Activated naive CD4-positive, alpha-beta T cell (primary cell): ENCODE results near the gene UCP1.
"Not testable (repeated sequence)": the region's sequence is repeated elsewhere in the genome, so short reads cannot be mapped to it uniquely, and the experiment has no call there.

ENCODE experiments used
- DNase-seq, 4 experiments: peaks; one replicate each; lab custom pipeline; 2025; lab: John Stamatoyannopoulos, UW

UCP1 gene

DNA sequence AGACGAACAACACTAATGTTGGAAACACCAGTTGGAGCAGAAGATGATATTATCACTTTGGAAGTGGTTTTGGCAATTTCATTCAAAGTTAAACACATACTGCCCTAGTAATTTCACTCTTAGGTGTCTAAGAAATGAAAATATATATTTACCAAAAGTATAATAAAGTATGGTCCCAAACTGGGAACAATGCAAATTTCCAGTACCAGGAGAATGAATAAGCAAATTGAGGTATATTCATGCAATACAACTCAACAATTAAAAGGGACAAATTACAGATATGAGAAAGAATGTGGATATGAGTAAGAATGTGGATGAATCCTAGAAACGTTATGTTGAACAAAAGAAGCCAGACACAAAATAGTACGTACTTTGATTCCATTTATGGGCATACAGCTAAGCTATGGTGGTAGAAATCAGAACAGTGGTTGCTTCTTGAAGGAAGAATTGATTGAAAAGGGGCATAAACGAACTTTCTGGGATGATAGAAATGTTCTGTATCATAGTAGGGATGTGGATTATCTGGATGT, 34.7 kb downstream of the UCP1 start:
- no peak for DNase-seq

DNA sequence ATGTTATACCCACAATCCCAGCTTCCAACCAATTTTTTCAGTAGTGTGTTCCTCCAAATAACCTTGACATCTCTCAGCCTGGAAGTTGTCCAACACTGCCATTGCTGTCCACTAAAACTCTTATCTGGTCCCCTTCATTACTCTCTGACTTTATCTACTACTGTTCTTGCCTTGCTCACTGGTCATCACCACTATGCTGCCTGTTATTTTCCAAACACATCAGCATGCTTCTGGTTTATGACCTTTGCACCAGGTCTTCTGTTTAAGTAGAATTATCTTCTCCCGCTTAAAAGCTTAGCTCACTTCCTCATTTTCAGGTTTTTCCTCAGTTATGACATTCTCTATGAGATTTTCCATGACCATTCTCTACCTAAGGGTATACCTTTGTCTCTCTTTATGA, 39.3 kb downstream of the UCP1 start:
- no peak for DNase-seq

DNA sequence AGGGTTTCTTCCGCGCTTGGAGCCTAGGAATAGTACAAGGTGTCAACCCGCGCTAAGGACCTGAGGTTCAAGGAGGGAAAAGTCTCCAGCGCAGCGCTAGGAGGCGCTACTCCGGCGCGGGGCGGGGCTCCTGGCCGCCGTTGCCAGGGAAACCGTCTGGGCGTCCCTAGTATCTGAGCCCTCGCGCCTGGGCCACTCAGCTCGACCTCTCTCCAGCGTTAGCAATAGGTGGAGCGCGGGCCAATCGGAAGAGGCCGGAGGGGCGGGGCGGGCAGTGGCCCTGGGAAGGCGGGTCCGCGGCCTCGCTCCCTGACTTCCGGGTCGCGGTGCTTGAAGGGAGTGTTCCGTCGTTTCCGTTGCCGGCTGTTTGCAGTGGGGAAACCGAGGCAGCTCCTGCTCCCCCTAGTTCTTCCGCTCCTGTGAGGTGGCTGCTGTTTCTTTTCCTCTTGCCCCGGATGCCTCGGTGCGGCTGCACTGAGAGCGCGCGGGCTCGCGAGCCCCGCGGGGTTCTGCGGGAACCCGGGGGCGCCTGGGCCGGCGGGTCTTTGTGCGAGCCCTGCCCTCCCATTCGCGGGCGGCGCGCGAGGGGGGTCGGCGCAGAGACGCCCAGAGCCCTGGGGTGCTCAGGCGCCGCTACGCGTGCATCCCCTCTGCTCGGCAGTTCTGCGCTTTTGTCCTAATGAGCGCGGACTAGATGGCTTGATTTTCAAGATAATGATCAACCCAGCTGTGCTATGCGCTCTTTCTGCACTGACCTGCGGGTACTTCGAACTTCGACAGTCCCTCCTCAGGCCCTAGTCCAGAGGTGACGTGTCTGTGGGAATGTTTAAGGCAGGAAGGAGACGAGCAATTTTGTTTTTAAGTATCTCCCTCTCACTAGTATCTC, 44.7 kb downstream of the UCP1 start, which contains the start of gene ELMOD2:
Gene ELMOD2 (plus strand): TSS at position 312 of the 886 bp plus-strand sequence. CDS start 1,261 bp downstream, outside the sequence.
- peak; percentile 90 to 95 (median 92) for DNase-seq

DNA sequence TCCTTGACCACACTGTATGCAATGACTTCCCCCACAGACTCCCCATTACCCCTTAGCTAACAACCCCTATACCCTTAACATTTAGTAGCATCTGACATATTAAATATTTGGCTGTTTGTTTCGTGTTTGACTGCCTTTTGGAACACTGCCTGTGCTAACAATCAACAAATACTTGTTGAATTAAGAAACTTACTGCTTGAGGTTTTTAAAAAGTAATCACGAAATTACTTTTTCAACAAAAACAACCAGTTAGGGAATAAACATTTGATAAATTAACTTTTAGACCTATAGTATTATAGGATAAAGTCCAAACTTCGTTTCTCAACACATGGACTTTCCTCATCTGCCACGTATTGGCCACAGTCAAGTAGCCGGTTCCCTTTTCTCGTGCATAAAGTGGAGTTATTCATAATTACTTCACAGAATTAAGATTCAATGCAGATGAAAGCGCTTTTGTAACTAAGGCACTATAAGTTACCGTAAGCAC, 45.3 kb downstream of the UCP1 start:
- no peak for DNase-seq

DNA sequence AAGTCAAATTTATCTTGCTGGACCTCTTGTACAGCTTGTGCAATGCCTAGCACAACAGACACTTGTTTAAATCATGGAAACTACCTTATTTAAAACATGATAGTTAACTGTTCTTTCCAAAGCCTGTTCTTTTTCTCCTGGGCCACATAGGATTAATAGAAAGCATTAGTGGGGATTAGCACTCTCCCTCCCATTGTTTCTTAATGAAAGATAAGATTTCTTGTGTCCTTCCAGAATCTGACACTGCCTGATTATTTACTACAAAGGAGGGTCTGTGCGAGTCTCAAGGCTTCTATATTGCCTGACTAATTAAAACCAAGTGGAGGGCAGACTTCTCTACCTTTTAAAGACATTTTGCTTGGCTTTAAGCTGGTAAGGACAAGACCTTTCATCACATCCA, 53.3 kb downstream of the UCP1 start:
- DNase-seq: no peak

DNA sequence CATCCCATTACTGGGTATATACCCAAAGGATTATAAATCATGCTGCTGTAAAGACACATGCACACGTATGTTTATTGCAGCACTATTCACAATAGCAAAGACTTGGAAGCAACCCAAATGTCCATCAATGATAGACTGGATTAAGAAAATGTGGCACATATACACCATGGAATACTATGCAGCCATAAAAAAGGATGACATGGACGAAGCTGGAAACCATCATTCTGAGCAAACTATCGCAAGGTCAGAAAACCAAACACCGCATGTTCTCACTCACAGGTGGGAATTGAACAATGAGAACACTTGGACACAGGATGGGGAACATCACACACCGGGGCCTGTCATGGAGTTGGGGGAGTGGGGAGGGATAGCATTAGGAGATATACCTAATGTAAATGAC, 55.0 kb downstream of the UCP1 start:
- not testable (repeated sequence) for DNase-seq
